NCI-H1930 (cell line): Measurements from ENCODE around the gene PLSCR4.
A peak's percentile ranks its signal among the peaks of the same experiment; 100 is the strongest.

Experiments
- DNase-seq, 2 experiments: peaks; one replicate each; lab custom pipeline; 2025; lab: John Stamatoyannopoulos, UW

PLSCR4 gene

GRCh38 chr3:146195030-146195429, 55.9 kb downstream of the PLSCR4 start:
- no peak for DNase-seq

- no peak for DNase-seq
Measured at GRCh38 chr3:146191051-146191450, 59.9 kb downstream of the PLSCR4 start.

GRCh38 chr3:146189519-146190173, 61.3 kb downstream of the PLSCR4 start:
- peak; percentile 13 to 24 for DNase-seq

- no peak for DNase-seq
Measured at GRCh38 chr3:146187334-146187950, 63.5 kb downstream of the PLSCR4 start.

GRCh38 chr3:146184241-146185015, 66.5 kb downstream of the PLSCR4 start:
- DNase-seq = no peak

- DNase-seq = no peak
Measured at GRCh38 chr3:146181216-146181615, 69.7 kb downstream of the PLSCR4 start.

- DNase-seq = no peak
Measured at GRCh38 chr3:146180376-146180775, 70.5 kb downstream of the PLSCR4 start.

- DNase-seq = no peak
Measured at GRCh38 chr3:146178006-146178689, 72.8 kb downstream of the PLSCR4 start.

- DNase-seq = no peak
Measured at GRCh38 chr3:146177519-146177918, 73.4 kb downstream of the PLSCR4 start.

- DNase-seq = no peak
Measured at GRCh38 chr3:146177072-146177471, 73.8 kb downstream of the PLSCR4 start.

- DNase-seq = no peak
Measured at GRCh38 chr3:146172586-146172985, 78.3 kb downstream of the PLSCR4 start.

GRCh38 chr3:146170591-146170990, 80.3 kb downstream of the PLSCR4 start:
- DNase-seq = no peak

- no peak for DNase-seq
Measured at GRCh38 chr3:146169891-146170290, 81.0 kb downstream of the PLSCR4 start.

- DNase-seq = no peak
Measured at GRCh38 chr3:146166826-146167225, 84.1 kb downstream of the PLSCR4 start.

GRCh38 chr3:146166415-146166821, 84.5 kb downstream of the PLSCR4 start:
- no peak for DNase-seq

GRCh38 chr3:146165877-146166276, 85.0 kb downstream of the PLSCR4 start:
- DNase-seq = no peak

GRCh38 chr3:146164971-146165769, 85.7 kb downstream of the PLSCR4 start:
- DNase-seq = no peak

- no peak for DNase-seq
Measured at GRCh38 chr3:146164506-146164905, 86.4 kb downstream of the PLSCR4 start.

- no peak for DNase-seq
Measured at GRCh38 chr3:146164071-146164470, 86.8 kb downstream of the PLSCR4 start.

- DNase-seq = no peak
Measured at GRCh38 chr3:146163584-146163983, 87.3 kb downstream of the PLSCR4 start.

- DNase-seq = no peak
Measured at GRCh38 chr3:146162561-146162960, 88.3 kb downstream of the PLSCR4 start.

GRCh38 chr3:146161663-146162002, 89.3 kb downstream of the PLSCR4 start:
- no peak for DNase-seq
